Keratinocyte (primary cell): Measurements from ENCODE around the gene SRCIN1.

Experiments
- EZH2 ChIP-seq: IDR thresholded peaks from one replicate; pipeline ENCODE4 v1.6.1; 2012; ENCODE audit warnings: inconsistent platforms, mild to moderate bottlenecking, low read length, moderate library complexity
- TF ChIP-seq, protein P1 (sequence below), 3 experiments: IDR thresholded peaks in 1 of 3; conservative IDR thresholded peaks in 1 of 3; optimal IDR thresholded peaks in 1 of 3; 2 replicates in 2 of 3; 3 replicates in 1 of 3; pipeline versions ENCODE3 to v1.5.1; 2011; ENCODE audit warnings: low read length in 3 of 3, mild to moderate bottlenecking in 3 of 3, moderate library complexity in 2 of 3, control low read depth in 1 of 3, inconsistent platforms in 1 of 3; ENCODE audit not compliant: insufficient read depth in 2 of 3; ENCODE audit errors: extremely low read depth in 1 of 3

DNA sequence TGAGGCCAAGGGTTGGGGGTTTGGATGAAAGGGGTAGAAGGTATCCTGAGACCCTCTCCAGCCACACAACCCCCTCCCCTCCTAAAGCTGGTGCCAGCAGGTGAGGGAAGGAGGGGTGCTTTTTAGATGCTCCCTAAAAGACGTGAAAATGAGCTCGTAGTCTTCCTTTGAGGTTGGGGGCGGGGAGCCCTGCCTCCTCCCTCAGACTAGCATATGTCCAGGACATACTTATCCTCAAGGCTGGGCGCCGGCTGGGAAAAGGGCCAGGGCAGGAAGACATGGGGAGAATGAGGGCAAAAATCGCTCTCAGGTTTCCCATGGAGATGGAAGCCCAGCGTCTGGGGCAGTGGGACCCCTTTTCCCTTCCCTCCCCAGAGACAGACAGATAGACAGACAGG lies 26.7 kb downstream of the SRCIN1 start:
- TF ChIP-seq, protein P1, sequence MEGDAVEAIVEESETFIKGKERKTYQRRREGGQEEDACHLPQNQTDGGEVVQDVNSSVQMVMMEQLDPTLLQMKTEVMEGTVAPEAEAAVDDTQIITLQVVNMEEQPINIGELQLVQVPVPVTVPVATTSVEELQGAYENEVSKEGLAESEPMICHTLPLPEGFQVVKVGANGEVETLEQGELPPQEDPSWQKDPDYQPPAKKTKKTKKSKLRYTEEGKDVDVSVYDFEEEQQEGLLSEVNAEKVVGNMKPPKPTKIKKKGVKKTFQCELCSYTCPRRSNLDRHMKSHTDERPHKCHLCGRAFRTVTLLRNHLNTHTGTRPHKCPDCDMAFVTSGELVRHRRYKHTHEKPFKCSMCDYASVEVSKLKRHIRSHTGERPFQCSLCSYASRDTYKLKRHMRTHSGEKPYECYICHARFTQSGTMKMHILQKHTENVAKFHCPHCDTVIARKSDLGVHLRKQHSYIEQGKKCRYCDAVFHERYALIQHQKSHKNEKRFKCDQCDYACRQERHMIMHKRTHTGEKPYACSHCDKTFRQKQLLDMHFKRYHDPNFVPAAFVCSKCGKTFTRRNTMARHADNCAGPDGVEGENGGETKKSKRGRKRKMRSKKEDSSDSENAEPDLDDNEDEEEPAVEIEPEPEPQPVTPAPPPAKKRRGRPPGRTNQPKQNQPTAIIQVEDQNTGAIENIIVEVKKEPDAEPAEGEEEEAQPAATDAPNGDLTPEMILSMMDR (optimal IDR thresholded peaks at IDR 0.05 in 1 of 3, IDR thresholded peaks at IDR 0.05 in 1 of 3, conservative IDR thresholded peaks at IDR 0.05 in 1 of 3; ENCODE audit: extremely low read depth in 1 of 3, insufficient read depth in 2 of 3, low read length in 3 of 3), result no peak
- TF ChIP-seq EZH2, result peak; percentile 34
